GM21367 (cell line): ENCODE data around the gene LRMDA.

Source experiments
- ATAC-seq: cut with Tn5 transposase; IDR thresholded peaks from one replicate; pipeline ENCODE4 v1.9.1; 2021; ENCODE audit not compliant: unreplicated experiment

The LRMDA gene

GRCh38 chr10:75884808-75885207 lies 453.4 kb downstream of the LRMDA start:
- no peak for ATAC-seq

- ATAC-seq = no peak
These were observed 455.9 kb downstream of the LRMDA start for GRCh38 chr10:75887369-75887768.

GRCh38 chr10:75887992-75888680 lies 456.7 kb downstream of the LRMDA start:
- no peak for ATAC-seq

GRCh38 chr10:75889051-75889450 lies 457.6 kb downstream of the LRMDA start:
- no peak for ATAC-seq

- ATAC-seq = no peak
These were observed 463.3 kb downstream of the LRMDA start for GRCh38 chr10:75894761-75895160.

GRCh38 chr10:75895259-75895658 lies 463.8 kb downstream of the LRMDA start:
- no peak for ATAC-seq

- no peak for ATAC-seq
These were observed 468.5 kb downstream of the LRMDA start for GRCh38 chr10:75899816-75900390.

- no peak for ATAC-seq
These were observed 471.4 kb downstream of the LRMDA start for GRCh38 chr10:75902816-75903215.

GRCh38 chr10:75904499-75905283 lies 473.3 kb downstream of the LRMDA start:
- no peak for ATAC-seq

- no peak for ATAC-seq
These were observed 474.1 kb downstream of the LRMDA start for GRCh38 chr10:75905490-75905889.

- ATAC-seq = no peak
These were observed 478.6 kb downstream of the LRMDA start for GRCh38 chr10:75910032-75910431.

GRCh38 chr10:75911426-75911825 lies 480.0 kb downstream of the LRMDA start:
- no peak for ATAC-seq

GRCh38 chr10:75916906-75917305 lies 485.5 kb downstream of the LRMDA start:
- no peak for ATAC-seq

- ATAC-seq = no peak
These were observed 488.5 kb downstream of the LRMDA start for GRCh38 chr10:75919913-75920312.

- ATAC-seq = no peak
These were observed 491.0 kb downstream of the LRMDA start for GRCh38 chr10:75922435-75922834.

- no peak for ATAC-seq
These were observed 493.0 kb downstream of the LRMDA start for GRCh38 chr10:75924309-75924902.

- no peak for ATAC-seq
These were observed 494.6 kb downstream of the LRMDA start for GRCh38 chr10:75925999-75926398.

- no peak for ATAC-seq
These were observed 495.3 kb downstream of the LRMDA start for GRCh38 chr10:75926763-75927162.

- no peak for ATAC-seq
These were observed 496.8 kb downstream of the LRMDA start for GRCh38 chr10:75928231-75928630.

GRCh38 chr10:75929630-75930161 lies 498.3 kb downstream of the LRMDA start:
- ATAC-seq = no peak

GRCh38 chr10:75932921-75933320 lies 501.5 kb downstream of the LRMDA start:
- no peak for ATAC-seq
